ENCODE results near the gene MORN2. TPM values are rescaled to one million over a fixed set of nuclear protein-coding genes. Genes with fewer than 3 reads are reported as not detected.

The MORN2 gene
- total RNA-seq, 1 experiment from 2014 or later = 40.4 TPM

Small RNA genes lying within 50 kb of the gene (small RNA-seq; reads per million reads assigned to genes)
- 0 reads per million in 2 experiments for gene RNU6-851P

Other genes with a start within 250 kb of the MORN2 start
- gene GALM, start 209.9 kb upstream of the MORN2 start, total RNA-seq (2014; rRNA removed; shearing (Covaris generic)) = 27.6 and 38.1 TPM in 2 replicates
- gene SRSF7, start 124.6 kb upstream of the MORN2 start, total RNA-seq (2014; rRNA removed; shearing (Covaris generic)) = 134 and 140 TPM in 2 replicates
- gene GEMIN6, start 97.8 kb upstream of the MORN2 start, total RNA-seq (2014; rRNA removed; shearing (Covaris generic)) = 33.9 and 37.2 TPM in 2 replicates
- gene DHX57, start within 50 bp of the MORN2 start, total RNA-seq (2014; rRNA removed; shearing (Covaris generic)) = 8.5 and 13.1 TPM in 2 replicates
- gene ARHGEF33, start 13.9 kb downstream of the MORN2 start, total RNA-seq (2014; rRNA removed; shearing (Covaris generic)) = not detected in 2 replicates
- gene SOS1, start 245.1 kb downstream of the MORN2 start, total RNA-seq (2014; rRNA removed; shearing (Covaris generic)) = 16.8 TPM in 2 replicates